GM19452 (cell line): Measurements from ENCODE around the gene ATXN1.

Source experiments
- ATAC-seq: cut with Tn5 transposase; IDR thresholded peaks from one replicate; pipeline ENCODE4 v1.9.1; 2021; ENCODE audit not compliant: unreplicated experiment

ATXN1 gene

GRCh38 chr6:16747232-16748024 lies 13.8 kb downstream of the ATXN1 start:
- ATAC-seq = no peak

GRCh38 chr6:16746812-16747211 lies 14.4 kb downstream of the ATXN1 start:
- ATAC-seq = no peak

- no peak for ATAC-seq
Measured at GRCh38 chr6:16746401-16746800, 14.9 kb downstream of the ATXN1 start.

- ATAC-seq = no peak
Measured at GRCh38 chr6:16743664-16744210, 17.5 kb downstream of the ATXN1 start.

- no peak for ATAC-seq
Measured at GRCh38 chr6:16742116-16742515, 19.1 kb downstream of the ATXN1 start.

GRCh38 chr6:16741112-16742016 lies 19.9 kb downstream of the ATXN1 start:
- ATAC-seq = peak; percentile 77

- no peak for ATAC-seq
Measured at GRCh38 chr6:16740097-16740496, 21.2 kb downstream of the ATXN1 start.

- ATAC-seq = no peak
Measured at GRCh38 chr6:16739329-16739801, 21.9 kb downstream of the ATXN1 start.

GRCh38 chr6:16737925-16738324 lies 23.3 kb downstream of the ATXN1 start:
- no peak for ATAC-seq

- ATAC-seq = no peak
Measured at GRCh38 chr6:16736856-16737775, 24.1 kb downstream of the ATXN1 start.

GRCh38 chr6:16735014-16735413 lies 26.2 kb downstream of the ATXN1 start:
- no peak for ATAC-seq

GRCh38 chr6:16733085-16733484 lies 28.2 kb downstream of the ATXN1 start:
- ATAC-seq = no peak

- peak; percentile 88 for ATAC-seq
Measured at GRCh38 chr6:16731478-16732051, 29.7 kb downstream of the ATXN1 start.

- ATAC-seq = no peak
Measured at GRCh38 chr6:16730738-16731477, 30.4 kb downstream of the ATXN1 start.

- no peak for ATAC-seq
Measured at GRCh38 chr6:16729744-16730143, 31.5 kb downstream of the ATXN1 start.

GRCh38 chr6:16729183-16729691 lies 32.0 kb downstream of the ATXN1 start:
- no peak for ATAC-seq

- no peak for ATAC-seq
Measured at GRCh38 chr6:16728513-16729182, 32.6 kb downstream of the ATXN1 start.

- no peak for ATAC-seq
Measured at GRCh38 chr6:16727996-16728395, 33.3 kb downstream of the ATXN1 start.
